HepG2 (cell line): ENCODE measurements around the gene DGCR6L. TPM values are rescaled to one million over a fixed set of nuclear protein-coding genes. Genes with fewer than 3 reads are reported as not detected.
A peak's percentile ranks its signal among the peaks of the same experiment; 100 is the strongest.
"Not testable (repeated sequence)": the region's sequence is repeated elsewhere in the genome, so short reads cannot be mapped to it uniquely, and the experiment has no call there.

Experiments
- ATAC-seq: fragments of 200-7000 bp; cut with Tn5 transposase; 3 replicates; pipeline ENCODE4 v1.9.1; 2020; ENCODE audit warnings: mild to moderate bottlenecking, moderate library complexity
- BruUV-seq: library from RNA; stranded (reverse); fragments of 400-500 nt; replicated peaks from 2 replicates; lab custom pipeline; 2021; lab: Mats Ljungman, UMichigan
- CTCF ChIA-PET: fragments of 300-600 bp; formaldehyde crosslinking; extraction: SDS; loops from one replicate; lab custom pipeline; 2021; ENCODE audit warnings: low total read pairs, inconsistent platforms, low intra/inter-chr PET ratio; lab: Yijun Ruan, JAX
- POLR2A ChIA-PET: fragments of 350-600 bp; sonication (Branson Sonifier 250); formaldehyde crosslinking; loops from one replicate; lab custom pipeline; 2020; ENCODE audit warnings: antibody characterized with exemption, inconsistent platforms; lab: Yijun Ruan, JAX
- DNase-seq: peaks from one replicate; pipeline ENCODE4 v3.0.0-alpha.2; 2015; ENCODE audit warnings: low spot score
- FAIRE-seq: peaks from 3 replicates; lab custom pipeline; 2011; peaks lifted over from hg19 to GRCh38; lab: Jason Lieb, UNC
- H2AFZ ChIP-seq: one replicate; pipeline ENCODE4 v1.6.1; 2011; ENCODE audit warnings: low read length, inconsistent platforms
- H3K27ac ChIP-seq: fragments of 300-600 bp; 3 replicates; pipeline ENCODE4 v1.8.0; 2011; ENCODE audit warnings: mixed run types, mild to moderate bottlenecking, mixed read lengths, low read length, inconsistent platforms; ENCODE audit not compliant: insufficient read depth; ENCODE audit errors: extremely low read length
- H3K27me3 ChIP-seq, 2 experiments: fragments of 200-600 bp in 1 of 2; 2 replicates in 1 of 2; 3 replicates in 1 of 2; pipeline versions ENCODE4 v1.6.0 to v1.8.0; 2011; ENCODE audit warnings: low read length in 2 of 2, mild to moderate bottlenecking in 2 of 2, moderate library complexity in 2 of 2, inconsistent platforms in 1 of 2; ENCODE audit not compliant: insufficient read depth in 2 of 2, control insufficient read depth in 1 of 2
- H3K36me3 ChIP-seq, 2 experiments: fragments of 200-600 bp in 1 of 2; replicated peaks in 1 of 2; 2 replicates in 1 of 2; 3 replicates in 1 of 2; pipeline versions ENCODE4 v1.5.1 to v1.8.0; 2011; ENCODE audit warnings: low read length in 2 of 2, inconsistent platforms in 1 of 2; ENCODE audit not compliant: insufficient read depth in 2 of 2, control insufficient read depth in 1 of 2
- H3K4me1 ChIP-seq: 2 replicates; pipeline ENCODE4 v1.5.1; 2012; ENCODE audit warnings: low read length, inconsistent platforms; ENCODE audit not compliant: insufficient read depth
- H3K4me2 ChIP-seq: 2 replicates; pipeline ENCODE4 v1.6.0; 2011; ENCODE audit warnings: low read depth, low read length, inconsistent platforms
- H3K4me3 ChIP-seq, 3 experiments: fragments of 200-600 bp in 1 of 3; sonication (generic), shearing (Covaris generic) in 1 of 3; replicated peaks in 1 of 3; 2 replicates each; pipeline ENCODE4 v1.5.1; 2011 to 2016; ENCODE audit warnings: low read length in 3 of 3, inconsistent platforms in 2 of 3, low read depth in 2 of 3, mild to moderate bottlenecking in 2 of 3, control low read depth in 1 of 3, mixed read lengths in 1 of 3; ENCODE audit not compliant: insufficient read depth in 1 of 3
- H3K79me2 ChIP-seq: one replicate; pipeline ENCODE4 v1.6.1; 2011; ENCODE audit warnings: low read length, inconsistent platforms; ENCODE audit not compliant: insufficient read depth
- H3K9ac ChIP-seq: 2 replicates; pipeline ENCODE4 v1.6.0; 2011; ENCODE audit warnings: mild to moderate bottlenecking, low read depth, low read length, inconsistent platforms; ENCODE audit not compliant: insufficient read depth
- H3K9me3 ChIP-seq: 2 replicates; pipeline ENCODE4 v1.5.1; 2012; ENCODE audit warnings: mild to moderate bottlenecking, low read length
- H4K20me1 ChIP-seq: 2 replicates; pipeline ENCODE4 v1.6.0; 2011; ENCODE audit warnings: inconsistent platforms, mild to moderate bottlenecking, low read length, moderate library complexity; ENCODE audit not compliant: insufficient read depth
- DNMT1 ChIP-seq: sonication (generic); formaldehyde crosslinking; IDR thresholded peaks from 2 replicates; pipeline ENCODE4 v1.5.1; 2020; ENCODE audit warnings: mild to moderate bottlenecking, missing genetic modification reagents
- TBX3 ChIP-seq: fragments of 450-650 bp; IDR thresholded peaks from 2 replicates; pipeline ENCODE4 v1.6.1; 2017; ENCODE audit warnings: antibody characterized with exemption, mild to moderate bottlenecking, inconsistent platforms, borderline replicate concordance
- WGBS: methylation state at CpG from one replicate; pipeline ENCODE4 v1.1.6; 2017; ENCODE audit warnings: low lambda C conversion rate; 5-methylcytosine and 5-hydroxymethylcytosine counted together
- in situ Hi-C: cut with HindIII; loops from 2 replicates; pipeline ENCODE4 v1.10.0; 2017; ENCODE audit warnings: low pct_unique_long_range_greater_than_20kb; ENCODE audit not compliant: extremely low pct_ligation_motif_present
- intact Hi-C: fragments of 100-400 bp; cut with micrococcal nuclease; formaldehyde crosslinking; loops from one replicate; pipeline ENCODE4 v1.10.0; 2022; ENCODE audit not compliant: unreplicated experiment
- polyA plus RNA-seq, 8 experiments: library from polyadenylated mRNA; depleted of rRNA in 3 of 8; stranded (reverse) in 7 of 8; unstranded in 1 of 8; fragments of >200 nt; fragmentation: Illumina TruSeq in 4 of 8; extraction: Trizol in 4 of 8; gene quantifications; 2 replicates each; pipeline versions ENCODE4 v1.2.1 to v1.2.3, GENCODE V29; 2011 to 2016; ENCODE audit warnings: low read depth in 4 of 8, missing spikeins in 1 of 8, mixed read lengths in 1 of 8; ENCODE audit not compliant: insufficient read depth in 1 of 8
- total RNA-seq, 5 experiments: library from RNA; depleted of rRNA; stranded (reverse); fragments of >200 nt; fragmentation: Illumina TruSeq; extraction: Trizol; gene quantifications; 2 replicates each; pipeline ENCODE4 v1.2.3, GENCODE V29; 2016; ENCODE audit warnings: low read depth in 1 of 5

DGCR6L gene
- total and polyA plus RNA-seq, 2 of the 13 experiments (the other 11 are each of a cell fraction or from before 2014, with no cell fraction given) = 17.5 to 35.3 TPM

DNA sequence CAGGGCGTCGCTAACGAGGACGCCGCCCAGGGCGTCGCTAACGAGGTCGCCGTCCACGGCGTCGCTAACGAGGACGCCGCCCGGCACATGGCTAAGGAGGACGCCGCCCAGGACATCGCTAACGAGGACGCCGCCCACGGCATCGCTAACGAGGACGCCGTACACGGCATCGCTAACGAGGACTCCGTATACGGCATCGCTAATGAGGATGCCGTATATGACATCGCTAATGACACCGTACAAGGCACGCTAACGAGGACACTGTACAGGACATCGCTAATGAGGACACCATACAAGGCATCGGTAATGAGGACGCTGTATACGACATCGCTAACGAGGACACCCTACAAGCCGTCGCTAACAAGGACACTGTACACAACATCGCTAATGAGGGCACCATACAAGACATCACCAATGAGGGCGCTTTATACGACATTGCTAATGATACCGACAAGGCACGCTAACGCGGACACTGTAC, 41.9 kb upstream of the DGCR6L start:
- peak; percentile 33; the same call in 1 of the 2 replicates for TF ChIP-seq TBX3
- 0 out of 2 replicates have a peak, but pooled peaks have one; percentile 49 for TF ChIP-seq DNMT1 (CRISPR knock-in tag)
- H4K20me1 ChIP-seq, H3K4me2 ChIP-seq, in situ Hi-C loops, H3K27ac ChIP-seq, ATAC-seq, BruUV-seq, POLR2A ChIA-PET, H3K4me1 ChIP-seq, intact Hi-C loops, H3K36me3 ChIP-seq, H3K79me2 ChIP-seq, H3K4me3 ChIP-seq, FAIRE-seq, H2AFZ ChIP-seq, H3K27me3 ChIP-seq, H3K9me3 ChIP-seq, CTCF ChIA-PET, DNase-seq, H3K9ac ChIP-seq: not testable (repeated sequence)
- WGBS = 96% methylated on average over 54 of the region's 54 CpGs

- H3K36me3 ChIP-seq, ATAC-seq, H3K4me2 ChIP-seq, H3K27ac ChIP-seq, H3K79me2 ChIP-seq, H3K9me3 ChIP-seq, FAIRE-seq, DNase-seq, CTCF ChIA-PET, H4K20me1 ChIP-seq, H3K27me3 ChIP-seq, H3K4me3 ChIP-seq, H2AFZ ChIP-seq, H3K9ac ChIP-seq, BruUV-seq, in situ Hi-C loops, H3K4me1 ChIP-seq, intact Hi-C loops, POLR2A ChIA-PET: not testable (repeated sequence)
- 95% methylated on average over 135 of the region's 145 CpGs for WGBS
Measured at GRCh38 chr22:20360866-20361751, 41.2 kb upstream of the DGCR6L start.

GRCh38 chr22:20360261-20360660, 40.4 kb upstream of the DGCR6L start:
- CTCF ChIA-PET, DNase-seq, H3K4me3 ChIP-seq, intact Hi-C loops, BruUV-seq, POLR2A ChIA-PET, H3K27me3 ChIP-seq, FAIRE-seq, H3K4me1 ChIP-seq, ATAC-seq, H3K4me2 ChIP-seq, H3K27ac ChIP-seq, H4K20me1 ChIP-seq, in situ Hi-C loops, H3K9ac ChIP-seq, H3K9me3 ChIP-seq, H3K79me2 ChIP-seq, H3K36me3 ChIP-seq, H2AFZ ChIP-seq: not testable (repeated sequence)
- WGBS = 92% methylated on average over 60 of the region's 60 CpGs
